HUES6 (cell line): Measurements from ENCODE around the gene PPFIBP1.
"Not testable (repeated sequence)": the region's sequence is repeated elsewhere in the genome, so short reads cannot be mapped to it uniquely, and the experiment has no call there.

Experiments
- H3K27ac ChIP-seq: 2 replicates; pipeline ENCODE4 v1.7.0; 2013; ENCODE audit warnings: low read depth, mild to moderate bottlenecking, low read length, inconsistent platforms
- H3K27me3 ChIP-seq: 2 replicates; pipeline ENCODE4 v1.6.1; 2013; ENCODE audit warnings: low read length; ENCODE audit not compliant: control insufficient read depth, insufficient read depth
- H3K36me3 ChIP-seq: 2 replicates; pipeline ENCODE4 v1.6.1; 2013; ENCODE audit warnings: low read length; ENCODE audit not compliant: control insufficient read depth, insufficient read depth
- H3K4me1 ChIP-seq: 2 replicates; pipeline ENCODE4 v1.6.1; 2013; ENCODE audit warnings: low read length; ENCODE audit not compliant: control insufficient read depth, insufficient read depth
- H3K4me3 ChIP-seq: 2 replicates; pipeline ENCODE4 v1.5.1; 2013; ENCODE audit warnings: low read depth, low read length
- H3K9ac ChIP-seq: one replicate; pipeline ENCODE4 v1.6.1; 2013; ENCODE audit warnings: mild to moderate bottlenecking, low read length
- H3K9me3 ChIP-seq: 2 replicates; pipeline ENCODE4 v1.6.1; 2013; ENCODE audit warnings: low read depth, low read length; ENCODE audit not compliant: control insufficient read depth, insufficient read depth

Gene PPFIBP1

GRCh38 chr12:27544858-27545257 is 20.9 kb downstream of the PPFIBP1 start:
- H3K9me3 ChIP-seq, H3K9ac ChIP-seq, H3K27ac ChIP-seq, H3K4me3 ChIP-seq, H3K27me3 ChIP-seq, H3K36me3 ChIP-seq: not testable (repeated sequence)
- H3K4me1 ChIP-seq, result peaks cover 22% of the 10 kb centered on the region

GRCh38 chr12:27545665-27546064 is 21.7 kb downstream of the PPFIBP1 start:
- no peak overlapping the region for H3K9ac ChIP-seq
- no peaks in the 10 kb centered on the region for H3K36me3 ChIP-seq
- no peaks in the 10 kb centered on the region for H3K27me3 ChIP-seq
- H3K9me3 ChIP-seq, result no peaks in the 10 kb centered on the region
- H3K4me3 ChIP-seq, result no peak overlapping the region
- H3K27ac ChIP-seq, result no peak overlapping the region
- peaks cover 30% of the 10 kb centered on the region for H3K4me1 ChIP-seq

- no peak overlapping the region for H3K4me3 ChIP-seq
- no peaks in the 10 kb centered on the region for H3K27me3 ChIP-seq
- no peaks in the 10 kb centered on the region for H3K36me3 ChIP-seq
- H3K4me1 ChIP-seq, result peaks cover 20% of the 10 kb centered on the region
- H3K9me3 ChIP-seq, result no peaks in the 10 kb centered on the region
- H3K27ac ChIP-seq, result no peak overlapping the region
- no peak overlapping the region for H3K9ac ChIP-seq
Measured at GRCh38 chr12:27547592-27547991, 23.6 kb downstream of the PPFIBP1 start.

- Histone ChIP-seq H3K4me3 (no peak overlapping the region), H3K9me3 (no peaks in the 10 kb centered on the region), H3K27ac (no peak overlapping the region), H3K9ac (no peak overlapping the region), H3K4me1 (peaks cover 24% of the 10 kb centered on the region), H3K27me3 (no peaks in the 10 kb centered on the region), H3K36me3 (no peaks in the 10 kb centered on the region)
Measured at GRCh38 chr12:27548301-27549199, 24.5 kb downstream of the PPFIBP1 start.

- Histone ChIP-seq H3K27me3 (no peaks in the 10 kb centered on the region), H3K4me1 (peaks cover 31% of the 10 kb centered on the region), H3K9ac (no peak overlapping the region), H3K4me3 (no peak overlapping the region), H3K36me3 (no peaks in the 10 kb centered on the region), H3K9me3 (no peaks in the 10 kb centered on the region), H3K27ac (no peak overlapping the region)
Measured at GRCh38 chr12:27549236-27549800, 25.3 kb downstream of the PPFIBP1 start.

- peaks cover 34% of the 10 kb centered on the region for H3K4me1 ChIP-seq
- no peak overlapping the region for H3K27ac ChIP-seq
- no peaks in the 10 kb centered on the region for H3K9me3 ChIP-seq
- no peak overlapping the region for H3K4me3 ChIP-seq
- no peak overlapping the region for H3K9ac ChIP-seq
- no peaks in the 10 kb centered on the region for H3K27me3 ChIP-seq
- H3K36me3 ChIP-seq, result no peaks in the 10 kb centered on the region
Measured at GRCh38 chr12:27549801-27550652, 26.0 kb downstream of the PPFIBP1 start.

- peaks cover 34% of the 10 kb centered on the region for H3K4me1 ChIP-seq
- no peaks in the 10 kb centered on the region for H3K9me3 ChIP-seq
- H3K9ac ChIP-seq, result no peak overlapping the region
- H3K27me3 ChIP-seq, result no peaks in the 10 kb centered on the region
- H3K36me3 ChIP-seq, result no peaks in the 10 kb centered on the region
- H3K27ac ChIP-seq, result no peak overlapping the region
- H3K4me3 ChIP-seq, result no peak overlapping the region
Measured at GRCh38 chr12:27550653-27550975, 26.6 kb downstream of the PPFIBP1 start.

GRCh38 chr12:27551172-27551840 is 27.3 kb downstream of the PPFIBP1 start:
- Histone ChIP-seq H3K36me3 (no peaks in the 10 kb centered on the region), H3K4me1 (peaks cover 35% of the 10 kb centered on the region), H3K27ac (no peak overlapping the region), H3K27me3 (no peaks in the 10 kb centered on the region), H3K9me3 (no peaks in the 10 kb centered on the region), H3K9ac (no peak overlapping the region), H3K4me3 (no peak overlapping the region)

GRCh38 chr12:27552235-27552634 is 28.2 kb downstream of the PPFIBP1 start:
- Histone ChIP-seq H3K4me1 (peaks cover 38% of the 10 kb centered on the region), H3K27ac (no peak overlapping the region), H3K36me3 (no peaks in the 10 kb centered on the region), H3K9me3 (no peaks in the 10 kb centered on the region), H3K27me3 (no peaks in the 10 kb centered on the region), H3K4me3 (no peak overlapping the region), H3K9ac (no peak overlapping the region)

- Histone ChIP-seq H3K9me3 (no peaks in the 10 kb centered on the region), H3K4me3 (no peak overlapping the region), H3K27ac (no peak overlapping the region), H3K4me1 (peaks cover 38% of the 10 kb centered on the region), H3K27me3 (no peaks in the 10 kb centered on the region), H3K9ac (no peak overlapping the region), H3K36me3 (no peaks in the 10 kb centered on the region)
Measured at GRCh38 chr12:27552886-27553560, 29.0 kb downstream of the PPFIBP1 start.
